Activated effector memory CD4-positive, alpha-beta T cell treated with anti-CD3 and anti-CD28 coated beads, Interleukin-2, amount 50 U/mL, for 16 hours (primary cell): ENCODE data around the gene PBX1.
"Not testable (repeated sequence)": the region's sequence is repeated elsewhere in the genome, so short reads cannot be mapped to it uniquely, and the experiment has no call there.

Experiments used
- DNase-seq: peaks from one replicate; pipeline ENCODE4 v3.0.0-alpha.2; 2020

PBX1 gene

DNA sequence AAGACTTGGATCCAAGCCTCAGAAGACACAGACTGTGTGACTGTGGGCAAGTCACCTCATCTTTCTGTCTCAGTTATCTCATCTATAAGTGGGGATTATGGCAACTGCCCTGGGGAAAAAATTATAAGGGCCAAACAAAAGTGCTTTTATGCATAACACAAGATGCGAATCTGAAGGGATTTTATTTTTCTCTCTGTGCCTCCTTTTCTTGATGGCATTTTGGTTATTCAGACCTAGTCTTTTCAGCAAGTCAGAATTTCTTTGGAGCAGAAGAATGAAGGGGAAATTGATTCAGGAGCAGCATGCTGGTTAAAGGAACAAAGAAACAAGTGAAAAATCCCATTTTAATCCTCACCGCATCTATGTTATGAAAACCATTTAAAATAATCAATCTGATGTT is 86.9 kb downstream of the PBX1 start:
- DNase-seq: no peak

DNA sequence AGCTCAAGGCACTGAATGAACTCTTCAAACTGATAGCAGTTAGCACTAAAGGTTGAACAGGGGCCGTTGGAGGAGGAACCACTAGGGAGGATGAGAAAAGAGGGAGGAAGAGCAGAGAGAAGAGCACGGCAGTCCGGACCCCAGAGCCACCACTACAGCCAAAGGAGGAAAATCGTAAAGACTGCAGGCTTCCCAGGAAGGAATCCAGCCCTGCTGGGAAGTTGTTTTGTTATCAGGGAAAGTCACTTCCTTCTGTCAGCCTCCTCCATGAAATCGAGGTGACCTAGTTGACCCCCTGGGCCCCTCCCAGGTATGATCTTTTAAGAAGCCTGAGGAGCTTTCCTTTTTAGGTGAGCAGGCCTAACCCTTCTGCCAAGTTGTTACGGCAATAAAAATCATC is 88.2 kb downstream of the PBX1 start:
- no peak for DNase-seq

DNA sequence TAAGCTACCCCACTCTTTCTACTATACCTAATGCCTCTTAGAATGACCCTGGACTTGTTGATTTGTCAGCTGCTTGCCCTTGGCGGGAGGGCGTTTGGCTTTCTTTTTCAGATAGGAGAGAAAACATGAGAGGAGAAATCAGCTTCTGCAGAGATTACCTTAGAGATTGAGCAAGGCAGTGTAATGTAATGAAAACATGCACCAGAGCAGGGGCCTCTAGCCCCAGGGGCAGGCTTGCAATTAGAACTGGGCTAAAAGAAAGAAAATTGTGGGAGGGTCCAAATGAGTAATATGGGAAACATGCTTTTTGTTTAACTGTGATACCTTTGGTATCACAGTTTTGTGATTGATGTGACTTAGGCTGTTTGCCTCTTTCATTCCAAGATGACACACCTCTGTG is 89.7 kb downstream of the PBX1 start:
- no peak for DNase-seq

DNA sequence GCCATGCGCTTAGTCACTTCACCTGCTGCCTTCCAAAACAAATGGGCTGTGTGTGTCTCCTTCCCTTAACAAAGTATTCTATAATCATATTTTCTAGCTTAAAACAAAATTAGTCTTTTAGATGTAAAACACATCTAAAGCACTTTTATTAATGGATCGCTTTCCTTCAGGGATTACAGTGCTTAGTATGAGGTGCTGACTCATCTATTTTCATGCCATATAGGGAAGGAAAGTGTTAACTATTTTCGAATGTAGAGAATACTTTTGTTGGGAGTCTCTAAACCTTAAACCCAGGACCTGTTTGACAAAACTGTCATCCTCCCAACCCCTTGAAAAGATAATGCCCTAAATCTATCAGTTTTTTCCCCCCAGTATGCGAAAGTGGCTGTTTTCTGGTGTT is 90.2 kb downstream of the PBX1 start:
- no peak for DNase-seq

DNA sequence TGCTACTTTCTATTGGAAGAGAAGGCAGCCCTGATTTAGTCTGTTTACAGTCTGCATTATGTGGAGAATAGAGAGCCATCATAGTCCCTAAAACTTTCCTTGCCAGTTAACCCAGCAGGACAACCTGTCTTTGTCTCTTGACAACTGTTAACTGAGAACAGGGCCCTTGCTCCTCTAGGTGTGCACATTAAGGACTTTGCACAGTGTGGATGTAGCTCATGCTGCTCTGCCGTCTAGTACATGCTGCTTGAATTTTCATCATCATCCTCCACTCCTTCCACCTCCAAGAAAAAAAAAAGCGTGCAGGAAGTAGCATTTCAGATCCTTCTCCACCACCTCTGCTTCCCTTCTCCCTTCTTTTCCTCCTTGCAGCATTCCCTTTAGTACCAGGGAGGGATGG is 91.5 kb downstream of the PBX1 start:
- no peak for DNase-seq

DNA sequence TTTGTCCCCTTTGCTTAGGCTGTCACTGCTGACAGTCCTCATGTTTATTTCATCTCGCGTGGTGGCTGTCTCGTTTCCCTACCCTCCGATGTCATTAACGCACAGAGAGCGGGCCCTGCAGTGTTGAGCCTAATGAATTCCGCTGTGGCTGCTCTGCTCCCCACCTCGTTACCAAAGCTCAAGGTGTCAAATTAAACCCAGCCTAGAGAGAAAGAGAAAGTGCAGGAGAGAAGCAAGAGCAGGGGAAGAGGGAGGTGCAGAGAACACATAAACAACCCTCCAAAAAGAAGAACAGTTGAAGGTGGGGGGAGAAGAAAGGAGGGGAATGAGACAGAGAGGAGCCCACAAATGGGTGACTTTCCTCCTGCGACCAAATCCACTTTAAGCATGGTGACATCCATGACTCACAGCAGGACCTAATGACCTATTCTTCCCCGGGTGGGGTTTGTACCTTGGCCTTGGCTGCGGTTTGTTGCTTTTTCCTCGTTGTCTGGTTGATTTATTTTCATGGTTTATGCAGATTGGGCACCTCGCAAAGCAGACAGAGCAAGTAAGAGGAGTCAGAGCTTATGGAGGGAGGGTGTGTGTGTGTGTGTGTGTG is 92.5 kb downstream of the PBX1 start:
- no peak for DNase-seq

DNA sequence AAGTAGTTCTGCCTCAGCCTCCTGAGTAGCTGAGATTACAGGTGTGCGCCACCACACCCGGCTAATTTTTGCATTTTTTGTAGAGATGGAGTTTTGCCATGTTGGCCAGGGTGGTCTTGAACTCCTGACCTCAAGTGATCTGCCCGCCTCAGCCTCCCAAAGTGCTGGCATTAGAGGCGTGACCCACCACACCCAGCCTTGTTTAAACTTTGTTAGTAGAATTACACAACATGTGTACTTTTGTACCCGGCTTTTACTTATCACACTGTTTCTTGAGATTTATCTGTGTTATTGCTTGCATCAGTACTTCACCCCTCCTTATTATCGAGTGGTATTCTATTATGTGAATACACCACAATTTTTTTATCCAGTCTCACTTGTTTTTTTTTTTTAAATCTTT is 94.0 kb downstream of the PBX1 start:
- DNase-seq: not testable (repeated sequence)

DNA sequence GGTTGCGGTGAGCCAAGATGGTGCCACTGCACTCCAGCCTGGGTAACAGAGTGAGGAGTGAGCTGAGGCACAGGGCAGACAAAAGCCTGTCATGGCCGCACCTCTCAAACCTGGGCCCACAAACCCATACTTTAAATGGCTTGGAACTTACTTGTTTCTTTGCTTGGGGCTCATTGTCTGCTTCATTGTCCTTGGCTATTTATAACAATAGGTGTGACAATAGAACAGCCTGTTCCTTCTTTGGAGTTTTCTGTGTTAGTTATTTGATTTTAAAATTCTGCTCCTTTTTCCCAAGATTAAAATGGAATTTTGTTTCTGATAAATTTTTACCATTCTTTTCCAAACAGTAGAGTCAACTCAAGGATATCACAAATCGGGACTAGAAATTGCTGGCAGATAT is 94.7 kb downstream of the PBX1 start:
- no peak for DNase-seq

DNA sequence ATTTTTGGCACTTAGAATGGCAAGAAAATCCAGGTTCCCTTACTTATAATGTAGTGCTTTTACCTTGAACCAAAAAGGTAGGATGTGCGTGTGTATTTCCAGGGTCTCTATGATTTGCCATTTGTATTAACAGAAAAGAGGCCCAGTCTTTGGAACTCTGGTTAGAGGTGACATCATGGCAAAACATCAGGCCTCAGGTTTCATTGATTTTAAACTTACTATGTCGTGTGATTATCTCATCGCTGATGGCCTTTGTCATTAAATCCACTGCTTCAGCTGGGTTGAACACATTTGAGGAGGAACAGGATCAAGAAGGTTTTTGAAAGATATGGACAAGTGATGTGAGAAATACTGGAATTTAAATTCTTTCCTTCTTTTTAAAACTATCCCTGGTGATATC is 95.2 kb downstream of the PBX1 start:
- no peak for DNase-seq

DNA sequence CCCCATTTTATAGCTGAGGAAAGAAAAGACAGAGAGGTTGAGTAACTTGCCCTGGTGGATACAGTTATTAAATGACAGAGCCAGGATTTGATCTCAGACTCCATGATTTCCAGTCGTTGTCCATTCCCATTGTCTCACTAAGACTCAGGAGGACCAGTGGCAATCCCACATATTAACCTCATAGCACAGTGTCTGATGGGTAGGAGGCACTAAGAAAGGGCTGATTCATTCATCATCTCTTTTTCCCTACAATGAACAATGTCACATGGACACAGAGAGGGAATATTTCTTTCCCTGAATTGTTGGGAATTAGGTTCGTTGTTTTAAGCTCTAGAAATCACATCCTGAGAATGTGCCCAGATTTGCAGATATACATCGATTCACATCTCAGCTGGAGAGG is 99.9 kb downstream of the PBX1 start:
- DNase-seq: no peak

DNA sequence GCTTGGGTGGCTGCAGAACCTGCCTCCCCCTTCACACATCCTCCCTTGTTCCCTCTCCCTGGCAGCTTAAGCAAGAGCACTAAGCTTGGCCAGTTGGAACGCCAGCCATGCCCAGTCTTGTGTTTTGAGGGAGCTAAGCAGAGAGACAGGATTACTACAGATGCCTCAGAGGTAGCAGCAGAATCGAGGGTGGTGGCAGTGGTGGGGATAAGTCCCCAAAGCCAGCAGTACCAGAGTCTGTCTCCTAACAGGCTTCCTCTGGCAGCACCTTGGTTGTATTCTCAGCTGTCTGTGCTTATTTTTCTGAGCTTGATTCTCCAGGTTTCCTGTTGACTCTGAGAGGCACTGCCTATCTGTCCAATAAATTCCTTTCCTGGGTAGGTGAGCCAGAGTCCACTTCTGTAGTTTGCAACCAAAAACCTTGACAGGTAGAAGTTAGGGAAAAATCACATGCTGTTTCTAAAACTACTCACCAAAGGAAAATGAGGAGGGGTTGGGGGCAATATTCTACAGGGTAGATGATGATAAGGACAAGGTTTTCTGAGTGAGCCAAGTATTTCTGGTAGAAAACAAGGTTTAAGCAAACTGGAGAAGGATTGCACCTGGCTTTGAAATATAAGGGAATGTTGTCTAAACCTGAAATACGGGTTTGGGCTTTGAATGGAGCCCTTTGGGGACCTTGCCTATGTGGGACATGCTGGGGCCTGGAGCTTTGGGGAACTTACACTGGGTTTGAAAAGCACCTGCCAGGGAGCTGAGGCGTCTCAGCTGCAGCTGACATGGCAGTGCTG is 100.8 kb downstream of the PBX1 start:
- no peak for DNase-seq

DNA sequence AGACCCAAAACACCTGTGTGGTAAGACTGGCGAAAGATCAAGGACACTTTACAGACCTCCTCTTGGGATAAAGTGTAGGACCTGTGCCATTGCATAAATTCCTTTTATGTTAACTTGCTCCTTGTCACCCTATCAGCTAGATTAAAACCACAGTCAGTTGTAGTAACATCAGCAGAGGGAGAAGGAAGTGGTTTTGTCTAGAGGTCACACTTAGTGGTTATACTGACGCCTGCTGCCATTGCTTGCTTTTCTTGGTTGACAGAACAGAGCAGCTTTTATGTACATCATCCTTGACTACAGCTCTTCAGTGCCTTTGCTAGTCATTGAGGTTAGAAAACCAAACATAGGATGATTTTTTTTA is 101.4 kb downstream of the PBX1 start:
- DNase-seq: no peak

DNA sequence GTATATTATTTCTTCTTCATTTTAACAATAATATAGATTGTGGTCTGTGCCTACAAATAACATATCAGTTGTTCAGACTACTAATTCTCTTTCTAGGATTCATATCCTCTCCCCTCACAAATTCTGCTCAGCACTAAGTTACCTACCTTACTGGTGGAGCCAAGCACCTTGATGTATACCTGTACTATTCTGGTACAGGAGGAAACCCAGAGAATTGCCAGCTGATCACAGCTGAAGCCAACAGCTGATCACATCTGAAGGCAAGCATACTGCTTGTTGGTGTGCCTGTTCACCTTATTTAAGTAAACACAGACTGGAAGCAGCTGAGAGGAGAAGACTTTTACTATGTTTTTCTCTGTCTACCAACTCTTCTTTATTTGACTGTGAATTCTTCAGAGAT is 101.8 kb downstream of the PBX1 start:
- DNase-seq: no peak

DNA sequence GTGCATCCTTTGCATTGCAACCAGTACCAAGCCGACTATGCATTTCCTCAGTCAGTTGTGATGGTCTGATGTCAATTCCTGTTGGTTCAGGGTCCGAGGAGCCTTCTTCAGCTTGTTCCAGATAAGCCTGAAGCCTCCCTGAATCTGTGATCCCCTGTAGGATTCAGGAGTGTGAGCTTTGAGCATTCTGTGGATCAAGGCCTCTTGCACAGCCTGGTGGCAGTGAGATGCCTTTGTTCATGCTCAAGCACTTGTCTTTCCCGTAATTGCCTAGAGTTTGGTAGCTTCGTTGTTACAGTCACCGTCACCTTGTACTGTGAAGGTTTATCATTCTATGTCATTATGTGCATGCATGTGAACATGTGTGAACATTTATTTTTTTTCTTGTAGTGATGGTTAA is 103.5 kb downstream of the PBX1 start:
- DNase-seq: no peak

DNA sequence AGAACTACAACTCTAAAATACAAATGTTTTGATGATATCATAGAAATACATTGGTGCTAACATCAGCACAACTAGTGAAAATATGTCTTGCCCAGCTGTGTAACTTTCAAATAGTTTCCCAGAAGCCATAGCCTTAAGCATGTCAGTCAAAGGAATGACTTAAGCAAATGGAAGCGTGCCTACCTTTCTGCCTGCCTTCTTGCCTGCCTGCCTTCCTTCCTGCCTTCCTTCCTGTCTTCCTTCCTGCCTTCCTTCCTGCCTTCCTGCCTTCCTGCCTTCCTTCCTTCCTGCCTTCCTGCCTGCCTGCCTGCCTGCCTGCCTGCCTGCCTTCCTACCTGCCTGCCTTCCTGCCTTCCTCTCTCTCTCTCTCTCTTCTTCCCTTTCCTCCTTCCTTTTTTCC is 104.0 kb downstream of the PBX1 start:
- DNase-seq: no peak

DNA sequence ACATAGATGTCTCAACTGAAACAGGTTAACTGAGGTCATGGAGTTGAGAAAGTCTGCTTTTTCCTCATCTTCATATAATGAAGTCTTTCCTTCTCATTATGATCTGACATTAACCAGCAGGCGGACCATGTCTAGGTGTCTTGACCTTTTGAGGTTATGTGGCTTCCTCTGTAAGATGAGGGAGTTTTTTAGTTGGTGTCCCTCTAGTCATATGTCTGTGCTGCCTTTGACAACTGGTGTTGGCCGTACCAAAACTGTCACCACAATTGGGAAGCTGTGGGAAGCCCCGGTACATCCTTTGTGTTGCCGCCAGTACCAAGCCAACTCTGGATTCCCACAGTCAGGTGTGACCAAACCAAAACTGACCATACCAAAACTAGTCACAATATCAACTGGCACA is 105.1 kb downstream of the PBX1 start:
- no peak for DNase-seq

DNA sequence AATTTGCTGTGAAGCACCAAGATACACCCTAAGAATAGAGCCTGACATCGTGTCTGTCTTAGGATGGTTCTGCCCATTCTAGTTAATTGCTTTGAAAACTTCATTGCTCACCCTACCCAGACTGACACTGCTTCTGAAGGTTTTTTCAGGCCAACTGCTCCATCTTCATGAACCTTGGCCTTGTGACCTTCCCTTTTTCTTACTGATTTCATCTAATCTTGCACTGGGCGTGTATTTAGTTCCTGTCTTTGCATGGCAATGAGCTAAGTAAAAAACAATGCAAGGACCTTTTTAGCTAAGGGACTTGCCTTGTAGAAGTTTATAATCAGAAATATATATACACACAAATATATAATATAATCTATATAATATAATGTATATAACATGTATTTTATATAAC is 108.0 kb downstream of the PBX1 start:
- DNase-seq: no peak

DNA sequence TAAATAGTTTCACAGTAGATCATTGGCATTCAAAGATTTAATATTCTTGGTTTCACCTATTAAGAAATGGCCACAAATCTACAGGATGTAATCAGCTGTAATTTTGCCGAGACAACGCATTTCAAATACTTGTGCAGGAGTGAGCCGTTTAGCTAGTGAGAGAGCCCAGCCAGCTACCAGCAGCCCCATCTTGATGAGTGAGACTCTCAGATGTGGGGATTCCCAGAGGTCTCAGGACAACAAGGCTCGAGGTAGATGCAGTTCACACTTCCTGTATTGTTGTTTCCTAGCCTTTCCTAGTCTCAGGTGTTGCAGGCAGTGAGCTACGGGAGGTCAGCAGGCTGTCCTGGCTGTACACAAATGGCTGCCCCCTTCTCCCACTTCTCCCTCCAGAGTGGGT is 108.6 kb downstream of the PBX1 start:
- DNase-seq: no peak

DNA sequence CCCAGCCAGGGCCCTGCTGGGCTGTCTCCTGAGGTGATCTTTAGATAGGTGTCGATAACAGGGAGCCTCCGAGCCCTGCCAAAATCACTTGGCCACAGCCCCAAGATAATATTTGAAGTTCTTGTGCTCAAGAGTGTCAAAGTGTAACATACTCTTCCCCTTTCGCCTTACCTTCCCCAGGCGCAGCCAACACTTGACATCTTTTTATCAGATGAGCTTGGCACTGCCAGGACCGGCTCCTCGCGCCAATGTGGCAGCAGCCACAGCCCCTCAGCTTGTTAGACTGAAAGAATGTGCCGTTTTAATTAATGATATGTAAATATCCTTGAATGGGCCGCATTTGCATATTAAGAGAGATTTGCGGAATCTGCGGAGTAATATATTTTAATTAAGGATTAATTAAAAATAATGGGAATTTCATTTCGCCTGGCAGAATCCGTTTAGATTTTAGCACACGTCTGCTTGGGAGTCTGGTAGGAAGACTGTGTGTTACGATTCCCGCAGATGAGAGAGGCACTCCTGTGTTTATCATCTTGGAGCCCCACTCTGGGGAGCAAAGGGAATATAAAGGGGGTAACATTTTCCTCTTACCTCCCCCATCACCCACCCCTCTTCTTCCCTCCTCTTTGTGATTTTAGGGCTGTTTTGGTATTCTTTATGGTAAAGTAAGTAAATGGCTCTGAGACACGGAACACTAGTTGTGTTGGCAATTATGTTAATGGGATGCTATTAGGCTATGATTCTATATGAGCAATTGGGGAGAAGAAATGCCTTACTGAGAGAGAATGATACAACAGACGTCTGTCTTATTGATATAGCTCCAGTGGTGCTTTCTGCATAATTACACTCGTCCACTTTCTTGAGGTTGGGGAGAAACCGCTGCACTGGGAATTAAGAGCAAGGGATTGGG is 109.8 kb downstream of the PBX1 start:
- no peak for DNase-seq

DNA sequence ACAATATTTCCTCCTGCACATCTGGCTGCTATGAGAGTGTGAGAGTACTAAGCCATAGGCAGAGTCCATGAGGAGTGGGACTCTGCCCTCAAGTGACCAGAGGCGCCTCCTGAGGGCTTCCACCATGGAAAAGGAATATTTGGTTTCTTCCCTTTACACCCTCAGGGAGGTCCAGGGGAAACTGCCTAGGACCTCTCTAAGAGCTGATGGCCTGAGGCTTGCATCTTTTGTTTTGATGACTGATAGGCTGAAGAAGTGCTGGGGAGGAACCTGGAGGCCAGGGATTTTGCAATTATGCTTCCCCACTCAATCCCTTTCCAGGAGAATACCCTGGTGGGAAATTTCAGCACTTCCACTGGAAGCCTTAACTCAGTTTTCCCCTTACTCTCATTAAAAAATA is 111.0 kb downstream of the PBX1 start:
- no peak for DNase-seq

DNA sequence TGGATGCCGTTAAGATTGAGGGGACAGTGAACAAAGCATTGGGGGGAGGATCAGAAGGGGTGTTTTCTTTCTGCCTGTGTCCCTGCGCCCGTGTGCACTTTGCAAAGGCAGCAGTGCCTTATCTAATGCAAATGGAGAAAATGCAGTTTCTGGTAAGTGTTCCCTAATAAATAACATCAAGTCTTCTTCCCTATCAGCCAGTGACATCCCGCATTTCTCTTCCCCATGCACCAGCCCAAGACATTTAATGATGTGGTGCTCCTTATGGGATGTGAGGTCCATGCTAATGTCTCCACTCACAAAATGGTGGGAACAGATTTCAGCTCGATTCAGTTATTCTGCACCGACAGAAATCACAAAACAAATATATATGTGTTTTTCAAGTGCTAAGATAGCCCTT is 111.8 kb downstream of the PBX1 start:
- DNase-seq: no peak

DNA sequence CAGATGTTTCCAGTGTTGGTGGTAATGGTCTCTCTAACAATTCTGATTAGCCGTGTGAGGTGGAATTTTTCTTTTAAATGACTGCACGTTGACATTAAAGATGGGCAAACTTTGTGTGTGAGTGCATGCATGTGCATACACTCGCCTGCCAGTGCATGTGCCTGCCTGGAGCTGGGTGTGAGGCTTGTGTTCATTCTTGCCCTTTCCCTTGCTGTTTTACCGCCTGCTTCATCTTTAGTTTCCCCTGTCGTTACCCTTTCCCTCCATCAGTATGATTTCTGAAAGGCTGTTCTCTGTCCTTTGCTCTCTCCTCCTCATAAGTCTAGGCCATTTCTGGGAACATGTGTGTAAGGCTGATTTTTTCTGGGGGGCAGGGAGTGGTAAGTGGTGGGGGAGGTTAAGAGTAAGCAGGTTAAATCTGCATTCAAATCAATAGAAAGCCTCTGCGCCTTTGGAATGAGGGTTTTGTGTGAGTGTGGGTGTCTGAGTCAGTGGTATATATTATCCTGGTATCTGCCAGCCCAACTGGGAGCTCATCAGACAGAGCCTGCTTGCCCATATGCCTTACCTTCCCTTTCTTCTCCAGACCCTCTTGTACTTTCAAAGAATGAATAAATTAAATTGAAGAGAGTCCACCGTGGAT is 112.5 kb downstream of the PBX1 start:
- DNase-seq: no peak

DNA sequence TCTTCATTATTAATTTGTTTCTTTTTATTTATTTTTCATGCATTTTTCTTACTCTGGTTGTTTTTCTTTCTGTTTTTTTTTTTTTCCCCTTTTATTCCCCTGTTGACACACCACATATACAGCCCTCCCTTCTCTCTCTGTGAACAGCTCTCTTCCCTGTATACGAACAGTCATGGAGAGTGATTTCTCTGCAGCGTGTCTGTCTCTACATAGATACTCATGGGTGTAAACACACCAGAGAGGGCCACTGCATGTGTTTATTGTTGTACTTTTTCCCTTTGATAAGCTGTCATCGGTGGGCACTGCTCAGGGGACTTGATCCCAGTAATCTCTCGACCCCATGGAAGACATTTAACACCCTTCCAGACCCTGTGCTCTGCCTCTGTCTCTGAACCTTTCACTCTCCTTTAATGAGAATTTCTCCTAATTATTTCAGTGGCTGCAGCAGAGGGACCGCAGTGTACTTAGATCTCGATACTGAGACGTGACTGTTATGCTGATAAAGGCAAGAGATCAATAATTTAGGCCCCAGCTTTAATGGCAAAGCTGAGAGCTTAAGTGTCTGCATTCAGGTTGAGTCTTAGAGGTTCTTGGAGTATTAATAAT is 113.1 kb downstream of the PBX1 start:
- DNase-seq: no peak
